ENCODE data around the gene CEP350. TPM values are rescaled to one million over a fixed set of nuclear protein-coding genes. Genes with fewer than 3 reads are reported as not detected.

The CEP350 gene
- total and polyA plus RNA-seq, 2 of the 4 experiments (the other 2 are of a cell fraction), result 5.0 to 36.4 TPM

- Histone ChIP-seq H2AK5ac (ENCODE audit: low read depth, low read length) (no peak overlapping the region), H2BK120ac (ENCODE audit: low read depth, low read length) (no peak overlapping the region), H3K27me3 (ENCODE audit: control insufficient read depth, insufficient read depth, low read length) (peaks cover 5% of the 10 kb centered on the region), H3K14ac (replicated peaks; ENCODE audit: low read depth, low read length) (no peak overlapping the region), H4K20me1 (ENCODE audit: insufficient read depth, low read length) (no peaks in the 10 kb centered on the region), H3K4me2 (ENCODE audit: low read depth, low read length) (no peak overlapping the region), H3K9ac (ENCODE audit: low read depth, low read length) (no peak overlapping the region), H2AFZ (replicated peaks; ENCODE audit: low read length, poor library complexity) (no peak overlapping the region), H4K91ac (ENCODE audit: insufficient read depth, low read depth, low read length) (no peak overlapping the region), H3K9me1 (ENCODE audit: insufficient read depth, low read length) (no peaks in the 10 kb centered on the region), H3K4me3 (ENCODE audit: insufficient read depth, low read depth, low read length) (no peak overlapping the region), H3K4me1 (ENCODE audit: control insufficient read depth, insufficient read depth, low read length) (no peaks in the 10 kb centered on the region), H3K27ac (ENCODE audit: insufficient read depth, low read length) (no peak overlapping the region), H3K23ac (ENCODE audit: low read depth, low read length) (no peak overlapping the region), H2BK5ac (ENCODE audit: low read depth, low read length, poor library complexity, severe bottlenecking) (no peak overlapping the region), H3K56ac (ENCODE audit: extremely low read depth, insufficient read depth, low read length) (no peak overlapping the region), H2BK15ac (ENCODE audit: low read depth, low read length) (no peak overlapping the region), H3K36me3 (ENCODE audit: control insufficient read depth, insufficient read depth, low read length) (no peaks in the 10 kb centered on the region), H4K8ac (ENCODE audit: low read depth in 2 of 2, low read length in 2 of 2) (no peak overlapping the region), H2AK9ac (replicated peaks; ENCODE audit: low read depth, low read length, poor library complexity) (no peak overlapping the region), H3K4ac (ENCODE audit: low read depth, low read length) (no peak overlapping the region), H4K5ac (ENCODE audit: low read depth, low read length) (no peak overlapping the region), H3K18ac (ENCODE audit: low read depth, low read length) (no peak overlapping the region), H2BK20ac (ENCODE audit: low read depth, low read length) (no peak overlapping the region), H3K9me3 (ENCODE audit: control insufficient read depth, insufficient read depth, low read length) (no peaks in the 10 kb centered on the region), H3K79me1 (ENCODE audit: low read depth in 1 of 2, low read length in 2 of 2) (no peaks in the 10 kb centered on the region)
- in situ Hi-C loops (cut with MboI; ENCODE audit: low sequenced_read_pairs), result no loop called here
- ATAC-seq (ENCODE audit: low read depth), result no peak
- WGBS, 2 experiments (ENCODE audit: extremely low coverage in 2 of 2, insufficient read length in 1 of 2), result no CpG with 5 or more reads among the region's 1 CpG
- DNase-seq, result no peak
- dilution Hi-C loops (cut with HindIII; ENCODE audit: low sequenced_read_pairs, unreplicated experiment), result no loop called here
- intact Hi-C loops (cut with micrococcal nuclease), result no loop called here
- TF ChIP-seq MAFK (IDR thresholded peaks at IDR 0.05; ENCODE audit: low read depth, low read length), result no peak
- POLR2A ChIA-PET (ENCODE audit: unreplicated experiment), result no interaction called here
- BruUV-seq (replicated peaks), result no TSS peak
- CTCF ChIA-PET, result no interaction called here
Measured at GRCh38 chr1:179935909-179936496, 18.6 kb upstream of the CEP350 start.
